Neuronal stem cell (in vitro differentiated cells): ENCODE results near the gene HYKK.
A peak's percentile ranks its signal among the peaks of the same experiment; 100 is the strongest.

Experiments
- DNase-seq: peaks from one replicate; pipeline ENCODE4 v3.0.0-alpha.2; 2013; ENCODE audit warnings: low spot score
- H2AFZ ChIP-seq: one replicate; pipeline ENCODE4 v1.6.1; 2013; ENCODE audit warnings: mild to moderate bottlenecking, low read length, inconsistent platforms
- H2AK5ac ChIP-seq: 2 replicates; pipeline ENCODE4 v1.6.1; 2013; ENCODE audit warnings: low read depth, mild to moderate bottlenecking, inconsistent platforms, low read length, moderate library complexity, mixed read lengths
- H2BK120ac ChIP-seq: 2 replicates; pipeline ENCODE4 v1.6.1; 2013; ENCODE audit warnings: low read depth, mild to moderate bottlenecking, inconsistent platforms, low read length, moderate library complexity, mixed read lengths
- H2BK12ac ChIP-seq: one replicate; pipeline ENCODE4 v1.6.1; 2013; ENCODE audit warnings: low read length, inconsistent platforms
- H2BK15ac ChIP-seq: 2 replicates; pipeline ENCODE4 v1.6.1; 2013; ENCODE audit warnings: mild to moderate bottlenecking, low read length, inconsistent platforms, mixed read lengths
- H2BK5ac ChIP-seq: one replicate; pipeline ENCODE4 v1.6.1; 2013; ENCODE audit warnings: inconsistent platforms, mild to moderate bottlenecking, low read length, moderate library complexity
- H3K14ac ChIP-seq: one replicate; pipeline ENCODE4 v1.6.1; 2013; ENCODE audit warnings: low read length, inconsistent platforms
- H3K18ac ChIP-seq: 2 replicates; pipeline ENCODE4 v1.6.1; 2013; ENCODE audit warnings: low read length, inconsistent platforms
- H3K23ac ChIP-seq: 2 replicates; pipeline ENCODE4 v1.6.1; 2013; ENCODE audit warnings: low read depth, mild to moderate bottlenecking, mixed read lengths, low read length, inconsistent platforms; ENCODE audit not compliant: poor library complexity
- H3K27ac ChIP-seq: replicated peaks from 3 replicates; pipeline ENCODE4 v1.5.1; 2013; ENCODE audit warnings: low read length, inconsistent platforms
- H3K27me3 ChIP-seq, 3 experiments: 2 replicates each; pipeline ENCODE4 v1.6.1; 2013; ENCODE audit warnings: low read length in 3 of 3, mild to moderate bottlenecking in 2 of 3, inconsistent platforms in 1 of 3, low read depth in 1 of 3, mixed read lengths in 1 of 3, moderate library complexity in 1 of 3; ENCODE audit not compliant: control insufficient read depth in 3 of 3, insufficient read depth in 3 of 3
- H3K36me3 ChIP-seq, 2 donors: replicated peaks in 1 of 2; 2 replicates each; pipeline ENCODE4 v1.6.1; 2013; ENCODE audit warnings: low read length in 2 of 2; ENCODE audit not compliant: control insufficient read depth in 2 of 2, insufficient read depth in 2 of 2
- H3K4ac ChIP-seq: 2 replicates; pipeline ENCODE4 v1.6.1; 2013; ENCODE audit warnings: inconsistent platforms, mild to moderate bottlenecking, low read length, moderate library complexity
- H3K4me1 ChIP-seq, 2 donors: 1 replicate in 1 of 2; 2 replicates in 1 of 2; pipeline ENCODE4 v1.6.1; 2013; ENCODE audit warnings: low read length in 2 of 2, low read depth in 1 of 2; ENCODE audit not compliant: control insufficient read depth in 2 of 2, insufficient read depth in 1 of 2
- H3K4me2 ChIP-seq: one replicate; pipeline ENCODE4 v1.6.1; 2013; ENCODE audit warnings: mild to moderate bottlenecking, low read length, inconsistent platforms; ENCODE audit not compliant: insufficient read depth, poor library complexity, severe bottlenecking
- H3K4me3 ChIP-seq, 2 donors: 2 replicates each; pipeline ENCODE4 v1.5.1; 2013; ENCODE audit warnings: low read length in 2 of 2, mild to moderate bottlenecking in 2 of 2, inconsistent platforms in 1 of 2, moderate library complexity in 1 of 2
- H3K79me1 ChIP-seq: one replicate; pipeline ENCODE4 v1.6.1; 2013; ENCODE audit warnings: low read depth, mild to moderate bottlenecking, inconsistent platforms, low read length, moderate library complexity
- H3K9ac ChIP-seq: one replicate; pipeline ENCODE4 v1.6.1; 2013; ENCODE audit warnings: mild to moderate bottlenecking, low read depth, low read length, inconsistent platforms; ENCODE audit not compliant: poor library complexity
- H3K9me3 ChIP-seq, 2 donors: replicated peaks in 1 of 2; 2 replicates each; pipeline versions ENCODE3 to v1.6.1; 2013; ENCODE audit warnings: low read length in 2 of 2, mild to moderate bottlenecking in 2 of 2, inconsistent platforms in 1 of 2, low read depth in 1 of 2, mixed read lengths in 1 of 2, moderate library complexity in 1 of 2; ENCODE audit not compliant: control insufficient read depth in 2 of 2, insufficient read depth in 1 of 2
- H4K8ac ChIP-seq: one replicate; pipeline ENCODE4 v1.6.1; 2013; ENCODE audit warnings: low read depth, mild to moderate bottlenecking, inconsistent platforms, low read length, moderate library complexity
- H4K91ac ChIP-seq: one replicate; pipeline ENCODE4 v1.6.1; 2013; ENCODE audit warnings: low read length, low read depth, mild to moderate bottlenecking, inconsistent platforms; ENCODE audit not compliant: poor library complexity
- WGBS, 2 donors: extraction: QIAGEN DNeasy Blood & Tissue Kit; methylation state at CpG; one replicate each; pipeline ENCODE4 v1.1.7; 2013; ENCODE audit warnings: missing lambda C conversion rate in 2 of 2, mixed read lengths in 1 of 2; ENCODE audit not compliant: insufficient read length in 2 of 2, insufficient replicate concordance in 1 of 2; ENCODE audit errors: extremely low coverage in 2 of 2; 5-methylcytosine and 5-hydroxymethylcytosine counted together

Gene HYKK

DNA sequence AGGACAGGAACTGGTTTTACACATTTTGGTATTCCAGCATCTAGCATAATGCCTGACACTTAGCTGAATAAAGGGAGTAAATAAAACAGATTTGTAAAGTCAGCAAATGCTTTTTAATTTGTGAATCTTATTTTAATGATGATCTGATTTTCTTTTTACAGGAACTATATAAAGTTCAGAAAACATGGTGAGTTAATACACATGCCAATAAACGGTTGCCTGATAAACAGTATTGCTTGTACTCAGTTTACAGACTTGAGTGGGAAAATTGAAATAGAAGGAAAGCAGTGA is 34.3 kb downstream of the HYKK start:
- Histone ChIP-seq H2BK15ac (no peak overlapping the region), H2AK5ac (no peak overlapping the region), H3K4me1 (peaks cover 2 to 7% of the 10 kb centered on the region in 2 donors), H3K9me3 (no peaks in the 10 kb centered on the region), H2AFZ (no peak overlapping the region), H2BK12ac (no peak overlapping the region), H3K79me1 (peaks cover 2% of the 10 kb centered on the region), H3K23ac (no peak overlapping the region), H3K36me3 (peaks cover 14 to 52% of the 10 kb centered on the region in 2 donors), H3K14ac (no peak overlapping the region), H3K27me3 (no peaks in the 10 kb centered on the region), H3K4me3 (peak overlapping the region in 1 of 2 donors; percentile 76), H3K9ac (no peak overlapping the region), H3K4ac (no peak overlapping the region), H3K18ac (no peak overlapping the region), H3K4me2 (no peak overlapping the region), H2BK5ac (no peak overlapping the region), H2BK120ac (no peak overlapping the region), H4K8ac (no peak overlapping the region), H4K91ac (no peak overlapping the region), H3K27ac (no peak overlapping the region)
- DNase-seq: no peak
- WGBS, 2 donors: no CpG with 5 or more reads among the region's 1 CpG

DNA sequence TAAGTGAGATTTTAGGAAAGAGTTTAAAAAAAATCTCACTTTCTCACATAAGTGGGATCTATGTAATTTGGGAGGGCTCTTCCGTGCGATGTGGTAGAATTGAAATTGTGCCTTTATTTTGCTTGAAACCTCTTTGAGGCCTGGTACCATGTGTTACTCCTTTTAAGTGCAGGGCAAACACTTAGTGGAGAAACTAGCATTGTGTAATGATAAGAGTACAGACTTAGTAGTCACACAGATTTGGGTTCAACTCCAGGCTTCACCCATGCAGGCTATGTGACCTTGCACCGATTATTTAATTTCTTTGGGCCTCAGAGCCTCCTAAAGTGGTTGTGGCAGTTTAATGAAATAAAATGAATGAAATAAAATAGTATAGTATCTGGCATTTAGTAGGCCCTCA is 35.3 kb downstream of the HYKK start:
- no peak overlapping the region for H3K27ac ChIP-seq
- H2AK5ac ChIP-seq: no peak overlapping the region
- H2BK5ac ChIP-seq: no peak overlapping the region
- H3K4ac ChIP-seq: no peak overlapping the region
- no peak overlapping the region for H3K9ac ChIP-seq
- no peak overlapping the region for H2BK120ac ChIP-seq
- no peak overlapping the region for H2BK15ac ChIP-seq
- H3K4me1 ChIP-seq: peaks cover 2 to 7% of the 10 kb centered on the region in 2 donors
- peaks cover 17 to 62% of the 10 kb centered on the region in 2 donors for H3K36me3 ChIP-seq
- H3K4me3 ChIP-seq: no peak overlapping the region
- no peak overlapping the region for H4K8ac ChIP-seq
- H2BK12ac ChIP-seq: no peak overlapping the region
- no peak overlapping the region for H3K23ac ChIP-seq
- WGBS, 2 donors: no CpG with 5 or more reads among the region's 3 CpGs
- H3K18ac ChIP-seq: no peak overlapping the region
- H4K91ac ChIP-seq: no peak overlapping the region
- H3K27me3 ChIP-seq: no peaks in the 10 kb centered on the region
- no peaks in the 10 kb centered on the region for H3K9me3 ChIP-seq
- peaks cover 2% of the 10 kb centered on the region for H3K79me1 ChIP-seq
- H2AFZ ChIP-seq: no peak overlapping the region
- no peak overlapping the region for H3K4me2 ChIP-seq
- no peak overlapping the region for H3K14ac ChIP-seq
- DNase-seq: no peak

GRCh38 chr15:78550194-78550593 is 42.8 kb downstream of the HYKK start:
- Histone ChIP-seq H3K9ac (no peak overlapping the region), H4K91ac (no peak overlapping the region), H3K79me1 (no peaks in the 10 kb centered on the region), H4K8ac (no peak overlapping the region), H3K27me3 (no peaks in the 10 kb centered on the region), H3K36me3 (peaks cover 27 to 61% of the 10 kb centered on the region in 2 donors), H3K9me3 (no peaks in the 10 kb centered on the region), H2AFZ (no peak overlapping the region), H3K27ac (no peak overlapping the region), H2AK5ac (no peak overlapping the region), H3K4me2 (no peak overlapping the region), H3K4me3 (no peak overlapping the region), H2BK5ac (no peak overlapping the region), H3K23ac (no peak overlapping the region), H3K4me1 (no peaks in the 10 kb centered on the region), H3K4ac (no peak overlapping the region), H2BK15ac (no peak overlapping the region), H2BK120ac (no peak overlapping the region), H2BK12ac (no peak overlapping the region), H3K18ac (no peak overlapping the region), H3K14ac (no peak overlapping the region)
- DNase-seq: no peak
- WGBS, 2 donors: no CpG with 5 or more reads among the region's 6 CpGs

GRCh38 chr15:78550815-78551214 is 43.4 kb downstream of the HYKK start:
- H4K8ac ChIP-seq: no peak overlapping the region
- no peak overlapping the region for H2BK12ac ChIP-seq

More at GRCh38 chr15:78550815-78551214, 43.4 kb downstream of the HYKK start:
- H2BK15ac ChIP-seq: no peak overlapping the region
- H3K14ac ChIP-seq: no peak overlapping the region
- no peak overlapping the region for H3K4me2 ChIP-seq
- H2BK120ac ChIP-seq: no peak overlapping the region
- H3K23ac ChIP-seq: no peak overlapping the region
- no peaks in the 10 kb centered on the region for H3K4me1 ChIP-seq
- no peak overlapping the region for H2AK5ac ChIP-seq
- H3K79me1 ChIP-seq: no peaks in the 10 kb centered on the region
- no peaks in the 10 kb centered on the region for H3K27me3 ChIP-seq
- no peak overlapping the region for H3K4me3 ChIP-seq
- no peaks in the 10 kb centered on the region for H3K9me3 ChIP-seq
- no peak overlapping the region for H3K9ac ChIP-seq
- H3K36me3 ChIP-seq: peaks cover 25 to 54% of the 10 kb centered on the region in 2 donors
- H4K91ac ChIP-seq: no peak overlapping the region
- no peak overlapping the region for H3K4ac ChIP-seq
- no peak for DNase-seq
- WGBS, 2 donors: no CpG with 5 or more reads among the region's 3 CpGs
- H3K18ac ChIP-seq: no peak overlapping the region
- H2AFZ ChIP-seq: no peak overlapping the region
- H3K27ac ChIP-seq: no peak overlapping the region
- H2BK5ac ChIP-seq: no peak overlapping the region
